GM18951 (cell line): ENCODE measurements around the gene ANXA4.
"Not testable (repeated sequence)": the region's sequence is repeated elsewhere in the genome, so short reads cannot be mapped to it uniquely, and the experiment has no call there.

Experiments used
- POLR2A ChIP-seq: IDR thresholded peaks from 4 replicates; pipeline ENCODE4 v1.6.1; 2011; ENCODE audit warnings: mild to moderate bottlenecking; ENCODE audit not compliant: insufficient read length, insufficient read depth; ENCODE audit errors: extremely low read depth
- in situ Hi-C: fragments of 300-500 bp; cut with MboI; formaldehyde crosslinking; loops from one replicate; pipeline ENCODE4 v1.12.0; 2022; ENCODE audit warnings: low sequenced_read_pairs, mixed read lengths, inconsistent platforms; ENCODE audit not compliant: unreplicated experiment

The ANXA4 gene

GRCh38 chr2:69827796-69828540 lies 86.0 kb downstream of the ANXA4 start:
- in situ Hi-C loops = no loop called here

GRCh38 chr2:69828938-69829255 lies 87.0 kb downstream of the ANXA4 start:
- in situ Hi-C loops = no loop called here
- TF ChIP-seq POLR2A = no peak

More at GRCh38 chr2:69827796-69828540, 86.0 kb downstream of the ANXA4 start:
- TF ChIP-seq POLR2A = no peak

GRCh38 chr2:69829256-69830044 lies 87.5 kb downstream of the ANXA4 start, which contains the start of gene GMCL1:
Gene GMCL1, plus strand, starts transcription at chr2:69829660. Its CDS starts 233 bp downstream, at chr2:69829893.
- TF ChIP-seq POLR2A = peak; percentile 80
- in situ Hi-C loops = no loop called here

GRCh38 chr2:69830045-69830905 lies 88.3 kb downstream of the ANXA4 start:
- TF ChIP-seq POLR2A = no peak
- in situ Hi-C loops = no loop called here

- in situ Hi-C loops = not testable (repeated sequence)
Measured at GRCh38 chr2:69830906-69831241, 88.9 kb downstream of the ANXA4 start.

- no peak for TF ChIP-seq POLR2A
- in situ Hi-C loops = no loop called here
Measured at GRCh38 chr2:69831354-69831905, 89.5 kb downstream of the ANXA4 start.

GRCh38 chr2:69833752-69834151 lies 91.8 kb downstream of the ANXA4 start:
- TF ChIP-seq POLR2A = no peak
- in situ Hi-C loops = no loop called here

GRCh38 chr2:69835666-69836065 lies 93.7 kb downstream of the ANXA4 start:
- in situ Hi-C loops = no loop called here
- no peak for TF ChIP-seq POLR2A

- in situ Hi-C loops = no loop called here
- TF ChIP-seq POLR2A = no peak
Measured at GRCh38 chr2:69836316-69836715, 94.4 kb downstream of the ANXA4 start.

- no peak for TF ChIP-seq POLR2A
- in situ Hi-C loops = no loop called here
Measured at GRCh38 chr2:69837533-69837932, 95.6 kb downstream of the ANXA4 start.

GRCh38 chr2:69843993-69844392 lies 102.1 kb downstream of the ANXA4 start:
- in situ Hi-C loops = no loop called here
- TF ChIP-seq POLR2A = no peak

GRCh38 chr2:69844560-69844959 lies 102.6 kb downstream of the ANXA4 start:
- TF ChIP-seq POLR2A = no peak
- in situ Hi-C loops = no loop called here
